Lower lobe of right lung (tissue), 2 donors: ENCODE data around the gene KRIT1. TPM values are rescaled to one million over a fixed set of nuclear protein-coding genes. Genes with fewer than 3 reads are reported as not detected.

Experiments used
- ATAC-seq, 2 donors: fragments of 200-7000 bp; cut with Tn5 transposase; one replicate each; pipeline ENCODE4 v1.9.1; 2020 to 2022; ENCODE audit warnings: mild to moderate bottlenecking in 2 of 2, moderate library complexity in 2 of 2
- DNase-seq: peaks from one replicate; pipeline ENCODE4 v3.0.0-alpha.2; 2020
- H3K27ac ChIP-seq: fragments of 200-600 bp; one replicate; pipeline ENCODE4 v1.8.0; 2022
- H3K27me3 ChIP-seq: fragments of 200-600 bp; one replicate; pipeline ENCODE4 v1.8.0; 2022; ENCODE audit warnings: low read depth
- H3K36me3 ChIP-seq: fragments of 200-600 bp; one replicate; pipeline ENCODE4 v1.8.0; 2022; ENCODE audit warnings: mild to moderate bottlenecking
- H3K4me1 ChIP-seq: fragments of 200-600 bp; one replicate; pipeline ENCODE4 v1.8.0; 2022
- H3K4me3 ChIP-seq: fragments of 200-600 bp; one replicate; pipeline ENCODE4 v1.8.0; 2022; ENCODE audit warnings: mild to moderate bottlenecking
- H3K9me3 ChIP-seq: fragments of 200-600 bp; one replicate; pipeline ENCODE4 v1.8.0; 2022
- intact Hi-C: fragments of 100-400 bp; cut with DNase I; formaldehyde crosslinking; loops from one replicate; pipeline ENCODE4 v1.11.0; 2022
- total RNA-seq: library from RNA; stranded (reverse); fragmentation: NEBNext Ultra II Directional; extraction: Animal tissue kit (Norgen Biotek cat#: 25700); gene quantifications from one replicate; pipeline ENCODE4 v1.2.1, GENCODE V29; 2021
- TF ChIP-seq, protein P1 (sequence below): fragments of 200-600 bp; IDR thresholded peaks from one replicate; pipeline ENCODE4 v1.8.0; 2022; ENCODE audit warnings: antibody characterized with exemption, mild to moderate bottlenecking
- donor health status: DM: no; HTN: yes; CAD: no; lungs with severe emphysema.

KRIT1 gene
- total RNA-seq, 1 donor from 2014 or later = 49.0 TPM

DNA sequence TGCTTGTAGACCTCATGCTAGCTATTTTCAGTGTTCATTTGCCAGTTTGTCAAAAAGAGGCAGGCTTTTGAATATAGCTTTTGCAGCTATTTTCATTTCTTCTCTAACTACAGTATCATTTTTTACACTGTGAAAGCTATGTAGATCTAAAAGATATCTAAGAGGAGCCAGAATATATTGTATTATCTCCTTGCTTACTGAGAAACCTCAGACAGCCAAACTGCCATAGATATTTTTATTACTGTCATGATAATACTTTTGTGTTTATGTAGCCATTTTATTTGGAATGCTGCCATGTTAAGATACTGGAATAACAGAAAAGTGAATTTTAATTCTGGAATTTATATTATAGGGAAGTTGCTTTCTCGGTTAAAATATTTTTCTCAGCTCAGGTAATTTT is 37.2 kb upstream of the KRIT1 start:
- Histone ChIP-seq H3K4me3 (no peak overlapping the region), H3K27me3 (no peaks in the 10 kb centered on the region), H3K36me3 (no peaks in the 10 kb centered on the region), H3K4me1 (peaks cover 9% of the 10 kb centered on the region), H3K27ac (no peak overlapping the region), H3K9me3 (no peaks in the 10 kb centered on the region)
- no peak for DNase-seq
- intact Hi-C loops = no loop called here
- ATAC-seq = no peak
- TF ChIP-seq, protein P1, sequence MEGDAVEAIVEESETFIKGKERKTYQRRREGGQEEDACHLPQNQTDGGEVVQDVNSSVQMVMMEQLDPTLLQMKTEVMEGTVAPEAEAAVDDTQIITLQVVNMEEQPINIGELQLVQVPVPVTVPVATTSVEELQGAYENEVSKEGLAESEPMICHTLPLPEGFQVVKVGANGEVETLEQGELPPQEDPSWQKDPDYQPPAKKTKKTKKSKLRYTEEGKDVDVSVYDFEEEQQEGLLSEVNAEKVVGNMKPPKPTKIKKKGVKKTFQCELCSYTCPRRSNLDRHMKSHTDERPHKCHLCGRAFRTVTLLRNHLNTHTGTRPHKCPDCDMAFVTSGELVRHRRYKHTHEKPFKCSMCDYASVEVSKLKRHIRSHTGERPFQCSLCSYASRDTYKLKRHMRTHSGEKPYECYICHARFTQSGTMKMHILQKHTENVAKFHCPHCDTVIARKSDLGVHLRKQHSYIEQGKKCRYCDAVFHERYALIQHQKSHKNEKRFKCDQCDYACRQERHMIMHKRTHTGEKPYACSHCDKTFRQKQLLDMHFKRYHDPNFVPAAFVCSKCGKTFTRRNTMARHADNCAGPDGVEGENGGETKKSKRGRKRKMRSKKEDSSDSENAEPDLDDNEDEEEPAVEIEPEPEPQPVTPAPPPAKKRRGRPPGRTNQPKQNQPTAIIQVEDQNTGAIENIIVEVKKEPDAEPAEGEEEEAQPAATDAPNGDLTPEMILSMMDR = no peak

DNA sequence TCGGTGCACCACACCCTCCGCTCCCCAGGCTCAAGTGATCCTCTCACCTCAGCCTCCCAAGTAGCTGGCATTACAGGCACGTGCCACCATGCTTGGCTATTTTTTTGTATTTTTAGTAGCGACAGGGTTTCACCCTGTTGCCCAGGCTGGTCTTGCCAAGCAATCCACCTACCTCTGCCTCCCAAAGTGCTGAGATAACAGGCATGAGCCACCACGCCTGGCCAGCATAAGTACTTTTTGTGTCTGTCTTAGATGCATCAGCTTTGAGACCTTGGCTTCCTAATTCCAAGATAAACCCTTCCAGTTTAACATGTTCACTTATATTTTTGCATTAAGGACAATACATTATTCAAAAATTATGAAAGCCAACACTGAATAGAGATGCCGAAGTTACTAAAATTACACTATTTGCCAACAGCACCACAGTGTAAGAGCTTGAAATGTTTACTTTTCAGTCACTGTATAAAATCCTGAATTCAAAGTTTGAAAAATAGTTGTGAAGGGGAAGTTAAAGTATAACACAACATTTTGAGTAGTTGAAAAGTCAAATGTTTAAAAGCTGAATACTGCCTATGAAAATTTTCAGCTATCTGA is 36.6 kb upstream of the KRIT1 start:
- DNase-seq = no peak
- no peak overlapping the region for H3K4me3 ChIP-seq
- H3K27me3 ChIP-seq = no peaks in the 10 kb centered on the region
- no peak overlapping the region for H3K27ac ChIP-seq
- H3K4me1 ChIP-seq = peaks cover 9% of the 10 kb centered on the region
- no peaks in the 10 kb centered on the region for H3K9me3 ChIP-seq
- TF ChIP-seq, protein P1 = no peak
- no peak for ATAC-seq
- no peaks in the 10 kb centered on the region for H3K36me3 ChIP-seq
- intact Hi-C loops = no loop called here

DNA sequence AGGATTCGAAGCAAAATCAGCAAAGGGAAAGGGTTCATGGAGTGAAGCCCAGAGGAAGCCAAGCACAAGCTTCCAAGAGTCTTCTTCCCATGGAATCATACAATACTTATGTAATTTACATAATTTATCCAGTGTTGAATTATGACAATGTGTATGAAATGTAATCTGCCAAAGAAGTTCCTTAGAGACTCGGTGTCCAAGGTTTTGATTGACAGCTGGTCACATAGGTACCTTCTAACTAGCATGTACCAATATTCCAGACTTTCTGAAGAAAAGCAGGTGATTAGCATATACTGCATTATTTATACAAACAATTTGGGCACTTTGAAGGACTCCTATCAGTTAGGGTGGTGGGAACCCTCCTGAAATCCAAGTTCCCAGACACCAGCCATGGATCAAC is 35.3 kb upstream of the KRIT1 start:
- TF ChIP-seq, protein P1 = no peak
- H3K27ac ChIP-seq = no peak overlapping the region
- intact Hi-C loops = no loop called here
- DNase-seq (no peak), ATAC-seq (no peak)
- H3K4me1 ChIP-seq = peaks cover 9% of the 10 kb centered on the region
- H3K4me3 ChIP-seq = no peak overlapping the region
- H3K9me3 ChIP-seq = no peaks in the 10 kb centered on the region
- H3K27me3 ChIP-seq = no peaks in the 10 kb centered on the region
- H3K36me3 ChIP-seq = no peaks in the 10 kb centered on the region

DNA sequence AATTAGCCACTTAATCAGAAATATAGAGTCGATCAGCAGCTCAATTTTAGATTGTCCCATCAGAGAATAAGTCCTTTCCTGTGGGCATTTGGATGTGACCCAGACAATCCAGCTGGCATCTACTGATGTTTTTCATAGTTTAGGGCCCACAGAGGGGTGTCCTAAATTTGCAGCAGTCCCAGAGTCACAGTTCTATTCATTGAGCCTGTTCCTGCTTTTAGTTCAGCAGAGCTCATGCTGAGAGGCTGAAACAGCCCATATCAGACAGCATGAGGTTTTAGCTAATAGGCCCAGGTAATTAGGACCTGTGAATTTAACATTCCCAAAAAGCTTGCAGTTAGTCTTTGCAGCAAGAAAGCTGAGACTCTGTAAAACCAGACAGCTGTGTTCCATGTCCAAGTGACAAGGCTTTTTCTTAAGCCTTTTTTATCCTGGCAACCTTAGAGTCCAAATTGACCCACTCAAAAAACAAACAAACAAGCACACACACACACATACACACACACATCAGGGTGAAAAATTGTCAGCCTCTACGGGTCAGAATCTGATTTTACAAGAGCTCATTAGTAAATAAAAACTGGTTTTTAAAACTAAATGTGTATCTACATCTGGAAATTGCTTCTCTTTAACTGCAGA is 33.8 kb upstream of the KRIT1 start:
- TF ChIP-seq, protein P1 = no peak
- Histone ChIP-seq H3K4me3 (no peak overlapping the region), H3K4me1 (peaks cover 9% of the 10 kb centered on the region), H3K9me3 (no peaks in the 10 kb centered on the region), H3K27me3 (no peaks in the 10 kb centered on the region), H3K27ac (no peak overlapping the region), H3K36me3 (no peaks in the 10 kb centered on the region)
- ATAC-seq (no peak), DNase-seq (no peak)
- intact Hi-C loops = no loop called here

DNA sequence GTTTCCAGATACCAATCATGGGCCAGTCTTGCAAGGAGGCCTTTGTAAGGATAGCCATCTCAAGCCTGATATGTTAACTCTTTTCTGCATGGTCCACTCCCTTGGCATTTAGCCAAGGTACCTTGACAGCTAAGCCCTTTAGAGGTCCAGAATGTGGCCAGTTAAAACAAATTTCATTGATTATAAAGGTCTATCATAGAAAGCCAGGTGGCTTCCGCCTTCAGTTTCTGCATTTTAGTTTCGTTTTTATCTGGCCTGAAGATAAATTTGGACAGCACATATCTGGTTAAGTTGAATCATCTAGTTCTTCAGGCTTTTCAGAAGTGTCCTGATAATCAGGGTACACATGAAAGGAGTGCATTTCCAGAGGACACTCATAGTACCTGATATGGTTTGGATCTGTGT is 30.7 kb upstream of the KRIT1 start:
- H3K36me3 ChIP-seq = no peaks in the 10 kb centered on the region
- no peaks in the 10 kb centered on the region for H3K9me3 ChIP-seq
- TF ChIP-seq, protein P1 = no peak
- H3K27ac ChIP-seq = no peak overlapping the region
- no peaks in the 10 kb centered on the region for H3K27me3 ChIP-seq
- ATAC-seq (no peak), DNase-seq (no peak)
- no peak overlapping the region for H3K4me3 ChIP-seq
- intact Hi-C loops = no loop called here
- peaks cover 3% of the 10 kb centered on the region for H3K4me1 ChIP-seq
